Neuronal stem cell (in vitro differentiated cells): ENCODE measurements around the gene KLHL18.

Experiments used
- DNase-seq: peaks from one replicate; pipeline ENCODE4 v3.0.0-alpha.2; 2013; ENCODE audit warnings: low spot score
- H2AFZ ChIP-seq: one replicate; pipeline ENCODE4 v1.6.1; 2013; ENCODE audit warnings: mild to moderate bottlenecking, low read length, inconsistent platforms
- H2AK5ac ChIP-seq: 2 replicates; pipeline ENCODE4 v1.6.1; 2013; ENCODE audit warnings: low read depth, mild to moderate bottlenecking, inconsistent platforms, low read length, moderate library complexity, mixed read lengths
- H2BK120ac ChIP-seq: 2 replicates; pipeline ENCODE4 v1.6.1; 2013; ENCODE audit warnings: low read depth, mild to moderate bottlenecking, inconsistent platforms, low read length, moderate library complexity, mixed read lengths
- H2BK12ac ChIP-seq: one replicate; pipeline ENCODE4 v1.6.1; 2013; ENCODE audit warnings: low read length, inconsistent platforms
- H2BK15ac ChIP-seq: 2 replicates; pipeline ENCODE4 v1.6.1; 2013; ENCODE audit warnings: mild to moderate bottlenecking, low read length, inconsistent platforms, mixed read lengths
- H2BK5ac ChIP-seq: one replicate; pipeline ENCODE4 v1.6.1; 2013; ENCODE audit warnings: inconsistent platforms, mild to moderate bottlenecking, low read length, moderate library complexity
- H3K14ac ChIP-seq: one replicate; pipeline ENCODE4 v1.6.1; 2013; ENCODE audit warnings: low read length, inconsistent platforms
- H3K18ac ChIP-seq: 2 replicates; pipeline ENCODE4 v1.6.1; 2013; ENCODE audit warnings: low read length, inconsistent platforms
- H3K23ac ChIP-seq: 2 replicates; pipeline ENCODE4 v1.6.1; 2013; ENCODE audit warnings: low read depth, mild to moderate bottlenecking, mixed read lengths, low read length, inconsistent platforms; ENCODE audit not compliant: poor library complexity
- H3K27ac ChIP-seq: replicated peaks from 3 replicates; pipeline ENCODE4 v1.5.1; 2013; ENCODE audit warnings: low read length, inconsistent platforms
- H3K27me3 ChIP-seq, 3 experiments: 2 replicates each; pipeline ENCODE4 v1.6.1; 2013; ENCODE audit warnings: low read length in 3 of 3, mild to moderate bottlenecking in 2 of 3, inconsistent platforms in 1 of 3, low read depth in 1 of 3, mixed read lengths in 1 of 3, moderate library complexity in 1 of 3; ENCODE audit not compliant: control insufficient read depth in 3 of 3, insufficient read depth in 3 of 3
- H3K36me3 ChIP-seq, 2 donors: replicated peaks in 1 of 2; 2 replicates each; pipeline ENCODE4 v1.6.1; 2013; ENCODE audit warnings: low read length in 2 of 2; ENCODE audit not compliant: control insufficient read depth in 2 of 2, insufficient read depth in 2 of 2
- H3K4ac ChIP-seq: 2 replicates; pipeline ENCODE4 v1.6.1; 2013; ENCODE audit warnings: inconsistent platforms, mild to moderate bottlenecking, low read length, moderate library complexity
- H3K4me1 ChIP-seq, 2 donors: 1 replicate in 1 of 2; 2 replicates in 1 of 2; pipeline ENCODE4 v1.6.1; 2013; ENCODE audit warnings: low read length in 2 of 2, low read depth in 1 of 2; ENCODE audit not compliant: control insufficient read depth in 2 of 2, insufficient read depth in 1 of 2
- H3K4me2 ChIP-seq: one replicate; pipeline ENCODE4 v1.6.1; 2013; ENCODE audit warnings: mild to moderate bottlenecking, low read length, inconsistent platforms; ENCODE audit not compliant: insufficient read depth, poor library complexity, severe bottlenecking
- H3K4me3 ChIP-seq, 2 donors: 2 replicates each; pipeline ENCODE4 v1.5.1; 2013; ENCODE audit warnings: low read length in 2 of 2, mild to moderate bottlenecking in 2 of 2, inconsistent platforms in 1 of 2, moderate library complexity in 1 of 2
- H3K79me1 ChIP-seq: one replicate; pipeline ENCODE4 v1.6.1; 2013; ENCODE audit warnings: low read depth, mild to moderate bottlenecking, inconsistent platforms, low read length, moderate library complexity
- H3K9ac ChIP-seq: one replicate; pipeline ENCODE4 v1.6.1; 2013; ENCODE audit warnings: mild to moderate bottlenecking, low read depth, low read length, inconsistent platforms; ENCODE audit not compliant: poor library complexity
- H3K9me3 ChIP-seq, 2 donors: replicated peaks in 1 of 2; 2 replicates each; pipeline versions ENCODE3 to v1.6.1; 2013; ENCODE audit warnings: low read length in 2 of 2, mild to moderate bottlenecking in 2 of 2, inconsistent platforms in 1 of 2, low read depth in 1 of 2, mixed read lengths in 1 of 2, moderate library complexity in 1 of 2; ENCODE audit not compliant: control insufficient read depth in 2 of 2, insufficient read depth in 1 of 2
- H4K8ac ChIP-seq: one replicate; pipeline ENCODE4 v1.6.1; 2013; ENCODE audit warnings: low read depth, mild to moderate bottlenecking, inconsistent platforms, low read length, moderate library complexity
- H4K91ac ChIP-seq: one replicate; pipeline ENCODE4 v1.6.1; 2013; ENCODE audit warnings: low read length, low read depth, mild to moderate bottlenecking, inconsistent platforms; ENCODE audit not compliant: poor library complexity
- whole genome bisulfite sequencing, 2 donors: extraction: QIAGEN DNeasy Blood & Tissue Kit; methylation state at CpG; one replicate each; pipeline ENCODE4 v1.1.7; 2013; ENCODE audit warnings: missing lambda C conversion rate in 2 of 2, mixed read lengths in 1 of 2; ENCODE audit not compliant: insufficient read length in 2 of 2, insufficient replicate concordance in 1 of 2; ENCODE audit errors: extremely low coverage in 2 of 2; 5-methylcytosine and 5-hydroxymethylcytosine counted together

KLHL18 gene

GRCh38 chr3:47381317-47382157 is 98.8 kb downstream of the KLHL18 start:
- H3K4me1 ChIP-seq: peaks cover 5 to 6% of the 10 kb centered on the region in 2 donors
- no peak overlapping the region for H2BK15ac ChIP-seq
- peak overlapping the region; percentile 33 for H3K27ac ChIP-seq
- H3K4me3 ChIP-seq: peak overlapping the region; percentile 81 to 95
- H3K23ac ChIP-seq: peak overlapping the region; percentile 97
- H2AK5ac ChIP-seq: no peak overlapping the region
- no peak overlapping the region for H3K4ac ChIP-seq
- peak overlapping the region; percentile 72 for H3K4me2 ChIP-seq
- H3K14ac ChIP-seq: peak overlapping the region; percentile 28
- no peak overlapping the region for H2BK5ac ChIP-seq
- H3K79me1 ChIP-seq: peaks cover 4% of the 10 kb centered on the region
- no CpG with 5 or more reads among the region's 44 CpGs for WGBS, 2 donors
- H2BK12ac ChIP-seq: no peak overlapping the region
- peaks cover 0 to 26% of the 10 kb centered on the region in 2 donors for H3K36me3 ChIP-seq
- peak overlapping the region; percentile 45 for H4K8ac ChIP-seq
- peak; percentile 77 for DNase-seq
- no peaks in the 10 kb centered on the region for H3K9me3 ChIP-seq
- peak overlapping the region; percentile 96 for H3K18ac ChIP-seq
- no peak overlapping the region for H2BK120ac ChIP-seq
- peak overlapping the region; percentile 56 for H4K91ac ChIP-seq
- peak overlapping the region; percentile 93 for H3K9ac ChIP-seq
- H2AFZ ChIP-seq: peak overlapping the region; percentile 89
- H3K27me3 ChIP-seq: no peaks in the 10 kb centered on the region

- Histone ChIP-seq H3K79me1 (peaks cover 4% of the 10 kb centered on the region), H3K4me3 (no peak overlapping the region), H2BK12ac (no peak overlapping the region), H3K27ac (no peak overlapping the region), H3K27me3 (no peaks in the 10 kb centered on the region), H3K4me2 (no peak overlapping the region), H3K9me3 (no peaks in the 10 kb centered on the region), H2BK120ac (no peak overlapping the region), H2AK5ac (no peak overlapping the region), H3K4ac (no peak overlapping the region), H3K36me3 (peaks cover 0 to 48% of the 10 kb centered on the region in 2 donors), H2BK5ac (no peak overlapping the region), H4K91ac (no peak overlapping the region), H4K8ac (no peak overlapping the region), H3K18ac (no peak overlapping the region), H3K23ac (no peak overlapping the region), H2AFZ (no peak overlapping the region), H3K14ac (no peak overlapping the region), H3K4me1 (peaks cover 5 to 6% of the 10 kb centered on the region in 2 donors), H3K9ac (no peak overlapping the region), H2BK15ac (no peak overlapping the region)
- DNase-seq: no peak
- WGBS, 2 donors: no CpG with 5 or more reads among the region's 4 CpGs
These were observed 101.7 kb downstream of the KLHL18 start for GRCh38 chr3:47384425-47384824.

GRCh38 chr3:47385007-47385406 is 102.3 kb downstream of the KLHL18 start:
- no peak overlapping the region for H2BK15ac ChIP-seq
- H3K23ac ChIP-seq: no peak overlapping the region
- H4K8ac ChIP-seq: no peak overlapping the region
- WGBS, 2 donors: no CpG with 5 or more reads among the region's 4 CpGs
- no peaks in the 10 kb centered on the region for H3K27me3 ChIP-seq
- peaks cover 5% of the 10 kb centered on the region in 2 donors for H3K4me1 ChIP-seq
- H2AK5ac ChIP-seq: no peak overlapping the region
- peaks cover 0 to 48% of the 10 kb centered on the region in 2 donors for H3K36me3 ChIP-seq
- H3K4me3 ChIP-seq: no peak overlapping the region
- H2BK5ac ChIP-seq: no peak overlapping the region
- H4K91ac ChIP-seq: no peak overlapping the region
- no peak overlapping the region for H2AFZ ChIP-seq
- no peak for DNase-seq
- no peak overlapping the region for H2BK12ac ChIP-seq
- no peak overlapping the region for H2BK120ac ChIP-seq
- peaks cover 4% of the 10 kb centered on the region for H3K79me1 ChIP-seq
- no peak overlapping the region for H3K4me2 ChIP-seq
- no peaks in the 10 kb centered on the region for H3K9me3 ChIP-seq
- no peak overlapping the region for H3K9ac ChIP-seq
- no peak overlapping the region for H3K4ac ChIP-seq
- no peak overlapping the region for H3K27ac ChIP-seq
- H3K14ac ChIP-seq: no peak overlapping the region
- no peak overlapping the region for H3K18ac ChIP-seq

- Histone ChIP-seq H2BK5ac (no peak overlapping the region), H3K27ac (no peak overlapping the region), H3K4me2 (no peak overlapping the region), H2AFZ (no peak overlapping the region), H2BK120ac (no peak overlapping the region), H3K4me1 (peaks cover 5% of the 10 kb centered on the region in 2 donors), H3K27me3 (no peaks in the 10 kb centered on the region), H4K8ac (no peak overlapping the region), H2BK12ac (no peak overlapping the region), H3K18ac (no peak overlapping the region), H3K4ac (no peak overlapping the region), H3K14ac (no peak overlapping the region), H2AK5ac (no peak overlapping the region), H3K36me3 (peaks cover 0 to 52% of the 10 kb centered on the region in 2 donors), H4K91ac (no peak overlapping the region), H2BK15ac (no peak overlapping the region), H3K9ac (no peak overlapping the region), H3K79me1 (peaks cover 4% of the 10 kb centered on the region), H3K9me3 (no peaks in the 10 kb centered on the region), H3K4me3 (no peak overlapping the region), H3K23ac (no peak overlapping the region)
- WGBS, 2 donors: no CpG with 5 or more reads among the region's 2 CpGs
- DNase-seq: no peak
These were observed 103.1 kb downstream of the KLHL18 start for GRCh38 chr3:47385796-47386195.
